Lung (tissue), 12 donors: Measurements from ENCODE around the gene AQP6. TPM values are rescaled to one million over a fixed set of nuclear protein-coding genes. Genes with fewer than 3 reads are reported as not detected.

Experiments
- ATAC-seq: fragments of 200-7000 bp; cut with Tn5 transposase; one replicate; pipeline ENCODE4 v1.9.1; 2020; ENCODE audit warnings: moderate number of reproducible peaks; ENCODE audit not compliant: insufficient read depth, low FRiP score
- DNase-seq, 3 donors: peaks; one replicate each; pipeline ENCODE4 v3.0.0-alpha.2; 2013 to 2017
- H3K27ac ChIP-seq, 2 donors: one replicate each; pipeline ENCODE4 v1.5.1; 2013; ENCODE audit warnings: mild to moderate bottlenecking in 2 of 2, moderate library complexity in 2 of 2, control low read depth in 1 of 2, inconsistent platforms in 1 of 2, low read depth in 1 of 2, low read length in 1 of 2
- H3K27me3 ChIP-seq, 3 donors: one replicate each; pipeline ENCODE4 v1.5.1; 2013; ENCODE audit warnings: low read length in 2 of 3; ENCODE audit not compliant: control insufficient read depth in 3 of 3, insufficient read depth in 3 of 3
- H3K36me3 ChIP-seq, 4 donors: one replicate each; pipeline ENCODE4 v1.5.1; 2013; ENCODE audit warnings: low read length in 4 of 4, mild to moderate bottlenecking in 1 of 4, moderate library complexity in 1 of 4; ENCODE audit not compliant: control insufficient read depth in 4 of 4, insufficient read depth in 4 of 4
- H3K4me1 ChIP-seq, 5 donors: one replicate each; pipeline ENCODE4 v1.5.1; 2013; ENCODE audit warnings: low read length in 5 of 5, mild to moderate bottlenecking in 2 of 5, moderate library complexity in 1 of 5; ENCODE audit not compliant: control insufficient read depth in 5 of 5, insufficient read depth in 5 of 5
- H3K4me3 ChIP-seq: one replicate; pipeline ENCODE4 v1.5.1; 2013; ENCODE audit warnings: mild to moderate bottlenecking, control low read depth, moderate library complexity
- H3K9ac ChIP-seq, 2 donors: one replicate each; pipeline ENCODE4 v1.5.1; 2013; ENCODE audit warnings: low read length in 2 of 2, control low read depth in 1 of 2; ENCODE audit not compliant: insufficient read depth in 1 of 2
- H3K9me3 ChIP-seq, 4 donors: one replicate each; pipeline ENCODE4 v1.5.1; 2013; ENCODE audit warnings: low read length in 3 of 4, mild to moderate bottlenecking in 1 of 4, moderate library complexity in 1 of 4; ENCODE audit not compliant: control insufficient read depth in 4 of 4, insufficient read depth in 3 of 4
- WGBS, 2 donors: extraction: QIAGEN DNeasy Blood & Tissue Kit; methylation state at CpG; one replicate each; pipeline ENCODE4 v1.1.7; 2013; 5-methylcytosine and 5-hydroxymethylcytosine counted together
- polyA plus RNA-seq, 2 donors: library from polyadenylated mRNA; stranded (reverse); fragments of 200-250 nt; gene quantifications; one replicate each; pipeline ENCODE4 v1.2.1, GENCODE V29; 2013
- total RNA-seq, 2 donors: library from RNA; depleted of rRNA in 1 of 2; stranded (reverse); fragments of >200 nt in 1 of 2; gene quantifications; one replicate each; pipeline ENCODE4 v1.2.1, GENCODE V29; 2014 to 2021
- TF ChIP-seq, protein P1 (sequence below): IDR thresholded peaks from 2 replicates; pipeline ENCODE4 v1.5.1; 2012; ENCODE audit warnings: mild to moderate bottlenecking; ENCODE audit errors: control extremely low read depth, extremely low read depth
- donor health status: control.
- donor health status: control.
- donor health status: Bipolar disorder and iron deficiency.
- donor health status: healthy.
- donor health status: DM: yes; HTN: yes; CAD: no.

AQP6 gene
- total and polyA plus RNA-seq, 4 donors = 0.03 to 0.40 (median 0.19) TPM

DNA sequence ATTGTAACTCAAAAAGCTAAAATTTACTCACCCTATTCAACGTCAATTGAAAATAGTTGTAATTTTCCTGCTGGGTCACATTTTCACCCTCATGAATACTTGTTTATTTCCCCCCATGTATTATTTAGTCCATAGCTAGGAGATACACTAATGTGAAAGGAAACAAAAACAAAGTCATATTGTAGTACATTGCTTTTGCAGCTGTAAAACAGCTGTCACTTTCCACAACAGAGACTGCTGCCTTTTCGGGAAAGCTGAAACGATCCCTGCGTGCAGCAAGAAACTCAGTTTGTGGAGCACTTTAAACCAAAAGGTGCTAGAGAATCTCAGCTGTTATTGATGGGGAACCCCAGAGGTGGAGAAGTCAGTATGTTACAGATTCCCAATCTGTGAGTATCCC, 48.3 kb downstream of the AQP6 start:
- Histone ChIP-seq H3K9me3 (no peaks in the 10 kb centered on the region), H3K36me3 (no peaks in the 10 kb centered on the region), H3K4me1 (peaks cover 0 to 65% (median 7%) of the 10 kb centered on the region in 5 donors), H3K27me3 (no peaks in the 10 kb centered on the region), H3K4me3 (no peak overlapping the region), H3K27ac (no peak overlapping the region), H3K9ac (peak overlapping the region; percentile 13 to 72)
- WGBS, 2 donors = 79 to 80% methylated on average over 4 of the region's 4 CpGs
- DNase-seq (peak; percentile 29 to 89 (median 88)), ATAC-seq (no peak)
- TF ChIP-seq, protein P1, sequence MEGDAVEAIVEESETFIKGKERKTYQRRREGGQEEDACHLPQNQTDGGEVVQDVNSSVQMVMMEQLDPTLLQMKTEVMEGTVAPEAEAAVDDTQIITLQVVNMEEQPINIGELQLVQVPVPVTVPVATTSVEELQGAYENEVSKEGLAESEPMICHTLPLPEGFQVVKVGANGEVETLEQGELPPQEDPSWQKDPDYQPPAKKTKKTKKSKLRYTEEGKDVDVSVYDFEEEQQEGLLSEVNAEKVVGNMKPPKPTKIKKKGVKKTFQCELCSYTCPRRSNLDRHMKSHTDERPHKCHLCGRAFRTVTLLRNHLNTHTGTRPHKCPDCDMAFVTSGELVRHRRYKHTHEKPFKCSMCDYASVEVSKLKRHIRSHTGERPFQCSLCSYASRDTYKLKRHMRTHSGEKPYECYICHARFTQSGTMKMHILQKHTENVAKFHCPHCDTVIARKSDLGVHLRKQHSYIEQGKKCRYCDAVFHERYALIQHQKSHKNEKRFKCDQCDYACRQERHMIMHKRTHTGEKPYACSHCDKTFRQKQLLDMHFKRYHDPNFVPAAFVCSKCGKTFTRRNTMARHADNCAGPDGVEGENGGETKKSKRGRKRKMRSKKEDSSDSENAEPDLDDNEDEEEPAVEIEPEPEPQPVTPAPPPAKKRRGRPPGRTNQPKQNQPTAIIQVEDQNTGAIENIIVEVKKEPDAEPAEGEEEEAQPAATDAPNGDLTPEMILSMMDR = no peak

DNA sequence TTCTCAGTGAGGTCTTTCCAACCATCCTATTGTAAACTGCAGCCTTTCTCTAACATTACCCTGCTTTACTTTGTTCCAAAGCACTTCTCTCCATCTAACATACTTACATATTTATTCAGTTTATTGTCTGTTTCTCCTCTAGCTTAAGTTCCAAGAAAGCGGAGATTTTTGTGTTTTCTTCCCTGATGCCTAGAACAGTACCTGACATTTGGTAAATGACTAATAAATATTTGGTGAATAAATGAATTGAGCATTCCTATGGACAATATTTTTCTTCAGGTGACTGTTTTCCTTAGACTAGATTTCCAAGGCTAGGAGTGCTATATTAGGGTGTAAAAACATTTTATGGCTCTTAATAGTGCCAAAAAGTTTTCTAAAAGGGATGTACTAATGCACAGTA, 50.2 kb downstream of the AQP6 start:
- no peaks in the 10 kb centered on the region for H3K36me3 ChIP-seq
- 98 to 99% methylated on average over 1 of the region's 1 CpG for WGBS, 2 donors
- H3K9me3 ChIP-seq = no peaks in the 10 kb centered on the region
- H3K4me1 ChIP-seq = peaks cover 0 to 50% (median 6%) of the 10 kb centered on the region in 5 donors
- H3K27ac ChIP-seq = no peak overlapping the region
- ATAC-seq (no peak), DNase-seq (no peak)
- no peaks in the 10 kb centered on the region for H3K27me3 ChIP-seq
- H3K9ac ChIP-seq = no peak overlapping the region
- no peak overlapping the region for H3K4me3 ChIP-seq
- TF ChIP-seq, protein P1 = no peak

DNA sequence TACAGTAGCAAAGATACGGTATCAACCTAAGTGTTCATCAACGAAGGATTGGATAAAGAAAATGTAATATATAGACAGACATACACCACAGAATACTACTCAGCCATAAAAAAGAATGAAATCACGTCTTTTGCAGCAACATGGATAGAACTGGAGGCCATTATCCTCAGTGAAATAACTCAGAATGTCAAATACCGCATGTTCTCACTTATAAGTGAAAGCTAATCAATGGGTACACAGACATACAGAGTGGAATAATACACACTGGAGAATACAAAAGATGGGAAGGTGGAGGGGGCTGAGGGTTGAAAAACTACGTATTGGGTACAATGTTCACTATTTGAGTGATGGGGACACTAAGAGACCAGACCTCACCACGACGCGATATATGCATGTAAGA, 51.5 kb downstream of the AQP6 start:
- Histone ChIP-seq H3K4me3 (no peak overlapping the region), H3K4me1 (peaks cover 0 to 39% (median 5%) of the 10 kb centered on the region in 5 donors), H3K9ac (peak overlapping the region in 1 of 2 donors; percentile 88), H3K27me3 (no peaks in the 10 kb centered on the region), H3K27ac (no peak overlapping the region), H3K36me3 (no peaks in the 10 kb centered on the region), H3K9me3 (no peaks in the 10 kb centered on the region)
- TF ChIP-seq, protein P1 = no peak
- ATAC-seq (no peak), DNase-seq (no peak)
- 78 to 91% methylated on average over 8 of the region's 8 CpGs for WGBS, 2 donors

DNA sequence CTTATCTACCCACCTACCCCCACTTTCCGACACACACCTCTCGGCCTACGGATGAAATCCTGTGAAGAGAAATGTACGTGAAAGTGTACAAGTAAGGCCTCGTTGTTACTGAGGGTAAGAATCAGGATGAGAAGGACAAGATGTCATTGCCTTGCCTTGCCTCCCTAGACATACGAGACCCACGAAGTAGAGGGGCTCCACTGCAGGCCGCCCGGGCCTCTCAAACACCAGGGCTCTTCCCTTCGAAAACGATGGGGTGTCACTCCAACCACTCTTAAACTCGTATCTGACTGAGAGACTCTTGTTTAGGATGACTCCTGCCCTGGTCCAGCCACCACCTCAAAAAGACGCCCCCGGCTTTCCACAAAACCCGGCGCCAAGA, 52.0 kb downstream of the AQP6 start:
- Histone ChIP-seq H3K9ac (peak overlapping the region; percentile 51 to 88), H3K4me3 (peak overlapping the region; percentile 80), H3K36me3 (no peaks in the 10 kb centered on the region), H3K4me1 (peaks cover 0 to 39% (median 3%) of the 10 kb centered on the region in 5 donors), H3K27ac (no peak overlapping the region), H3K9me3 (no peaks in the 10 kb centered on the region), H3K27me3 (no peaks in the 10 kb centered on the region)
- TF ChIP-seq, protein P1 = no peak
- WGBS, 2 donors = 2% methylated on average over 16 of the region's 16 CpGs
- ATAC-seq (no peak), DNase-seq (peak in 2 of 3 donors; percentile 24 to 55)
